Vagina (tissue), 2 donors: Measurements from ENCODE around the gene TTC39C. TPM values are rescaled to one million over a fixed set of nuclear protein-coding genes. Genes with fewer than 3 reads are reported as not detected.

ENCODE experiments used
- DNase-seq, 2 donors: peaks; one replicate each; pipeline ENCODE4 v3.0.0-alpha.2; 2017; ENCODE audit errors: extremely low spot score in 2 of 2
- H3K27ac ChIP-seq: fragments of 200-600 bp; sonication (generic); one replicate; pipeline ENCODE4 v1.5.1; 2019
- H3K27me3 ChIP-seq: fragments of 200-600 bp; sonication (generic); one replicate; pipeline ENCODE4 v1.5.1; 2019
- H3K36me3 ChIP-seq, 2 donors: fragments of 200-600 bp; sonication (generic); one replicate each; pipeline ENCODE4 v1.5.1; 2017 to 2019
- H3K4me1 ChIP-seq: fragments of 200-600 bp; sonication (generic); one replicate; pipeline ENCODE4 v1.5.1; 2019
- H3K4me3 ChIP-seq, 2 donors: fragments of 200-600 bp; sonication (generic); 1 replicate in 1 of 2; 2 replicates in 1 of 2; pipeline ENCODE4 v1.5.1; 2016 to 2019
- H3K9me3 ChIP-seq: fragments of 200-600 bp; sonication (generic); one replicate; pipeline ENCODE4 v1.5.1; 2019
- CTCF ChIP-seq, 3 experiments: fragments of 450-650 bp in 2 of 3; fragments of 200-600 bp in 1 of 3; sonication (generic) in 1 of 3; IDR thresholded peaks; one replicate each; pipeline ENCODE4 v1.5.1; 2017 to 2019; ENCODE audit warnings: antibody characterized with exemption in 3 of 3, mild to moderate bottlenecking in 2 of 3, moderate library complexity in 2 of 3
- POLR2A ChIP-seq, 2 donors: fragments of 450-650 bp; IDR thresholded peaks; one replicate each; pipeline ENCODE4 v1.6.1; 2017; ENCODE audit warnings: antibody characterized with exemption in 2 of 2, mild to moderate bottlenecking in 2 of 2, moderate library complexity in 2 of 2
- POLR2AphosphoS5 ChIP-seq, 2 donors: sonication (generic); formaldehyde crosslinking; IDR thresholded peaks; one replicate each; pipeline ENCODE4 v1.9.0; 2017; ENCODE audit warnings: antibody characterized with exemption in 2 of 2, mild to moderate bottlenecking in 2 of 2, low read depth in 1 of 2; ENCODE audit not compliant: insufficient read depth in 1 of 2
- intact Hi-C: fragments of 100-400 bp; cut with DNase I; formaldehyde crosslinking; loops from one replicate; pipeline ENCODE4 v1.15.1; 2023
- total RNA-seq: library from RNA; depleted of rRNA; stranded (reverse); fragments of >200 nt; gene quantifications from one replicate; pipeline ENCODE4 v1.2.3, GENCODE V29; 2016

TTC39C gene
- total RNA-seq, 1 donor from 2014 or later: 42.5 TPM

DNA sequence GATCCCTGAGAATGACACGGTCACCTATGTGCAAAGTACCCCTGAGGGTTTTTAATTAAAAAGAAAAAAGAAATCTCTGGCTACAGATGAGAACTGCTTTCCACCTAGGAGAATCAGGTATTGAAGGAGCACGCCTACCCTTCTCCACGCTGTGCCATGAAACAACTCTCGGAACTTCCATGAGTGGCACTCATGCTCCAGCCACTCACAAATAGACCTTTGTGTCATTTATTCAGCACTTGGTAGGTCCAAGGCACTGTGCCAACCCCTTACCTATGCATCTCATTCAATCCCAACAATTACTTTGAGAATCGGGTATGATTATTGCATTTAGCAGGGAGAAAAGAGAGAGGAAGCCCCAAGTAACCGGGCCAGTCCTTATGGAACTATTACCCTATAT lies 44.9 kb upstream of the TTC39C start:
- Histone ChIP-seq H3K27ac (no peak overlapping the region), H3K27me3 (no peaks in the 10 kb centered on the region), H3K9me3 (no peaks in the 10 kb centered on the region), H3K4me3 (no peak overlapping the region), H3K4me1 (peaks cover 12% of the 10 kb centered on the region), H3K36me3 (no peaks in the 10 kb centered on the region)
- TF ChIP-seq POLR2AphosphoS5 (IDR thresholded peaks at IDR 0.05; ENCODE audit: insufficient read depth in 1 of 2, low read depth in 1 of 2): no peak
- no peak for TF ChIP-seq POLR2A (IDR thresholded peaks at IDR 0.05)
- TF ChIP-seq CTCF (IDR thresholded peaks at IDR 0.05): no peak
- intact Hi-C loops: no loop called here
- no peak for DNase-seq

DNA sequence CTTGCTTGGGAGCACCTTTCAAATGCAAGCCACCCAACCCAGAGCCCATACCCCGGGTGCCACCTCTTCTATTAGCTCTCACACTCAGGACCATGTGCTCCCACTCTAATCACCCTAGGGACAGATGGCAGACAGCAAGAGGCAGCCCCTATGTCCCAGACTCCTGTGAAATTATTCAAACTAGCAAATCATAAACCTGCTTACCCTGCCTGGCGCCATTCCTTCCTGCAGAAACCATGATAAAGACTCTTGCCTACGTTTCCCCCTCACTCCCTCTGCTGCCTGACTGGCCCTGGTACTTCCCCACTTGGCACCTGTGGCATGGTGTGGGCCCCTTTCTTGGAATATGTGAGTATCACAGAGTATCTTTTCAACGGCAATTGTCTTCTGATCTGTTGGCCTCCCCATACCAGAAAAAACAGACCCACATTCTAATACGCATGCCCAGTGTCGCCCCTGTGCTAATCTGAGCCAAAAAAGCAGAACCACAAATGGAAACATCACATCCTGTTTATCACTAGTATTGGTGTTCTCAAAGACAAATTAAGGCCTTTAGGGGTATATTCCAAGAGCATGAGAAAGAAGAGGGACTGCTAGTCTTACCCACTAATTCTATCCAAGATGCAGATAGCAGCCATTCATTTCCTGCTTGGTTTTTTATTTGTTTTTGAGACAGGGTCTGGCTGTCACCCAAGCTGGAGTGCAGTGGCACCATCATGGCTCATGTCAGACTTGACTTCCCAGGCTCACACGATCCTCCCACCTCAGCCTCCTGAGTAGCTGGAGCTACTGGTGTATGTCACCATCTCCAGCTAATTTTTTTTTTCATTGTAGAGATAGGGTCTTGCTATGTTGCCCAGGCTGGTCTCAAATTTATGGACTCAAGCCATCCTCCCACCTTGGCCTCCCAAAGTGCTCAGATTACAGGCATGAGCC lies 44.1 kb upstream of the TTC39C start:
- Histone ChIP-seq H3K27ac (no peak overlapping the region), H3K4me3 (no peak overlapping the region), H3K9me3 (no peaks in the 10 kb centered on the region), H3K27me3 (no peaks in the 10 kb centered on the region), H3K36me3 (no peaks in the 10 kb centered on the region), H3K4me1 (peaks cover 4% of the 10 kb centered on the region)
- intact Hi-C loops: no loop called here
- DNase-seq: no peak
- no peak for TF ChIP-seq POLR2A (IDR thresholded peaks at IDR 0.05)
- no peak for TF ChIP-seq POLR2AphosphoS5 (IDR thresholded peaks at IDR 0.05; ENCODE audit: insufficient read depth in 1 of 2, low read depth in 1 of 2)
- no peak for TF ChIP-seq CTCF (IDR thresholded peaks at IDR 0.05)

GRCh38 chr18:23971097-23971440 lies 43.5 kb upstream of the TTC39C start:
- no peak overlapping the region for H3K27ac ChIP-seq
- no peaks in the 10 kb centered on the region for H3K36me3 ChIP-seq
- TF ChIP-seq POLR2AphosphoS5 (IDR thresholded peaks at IDR 0.05; ENCODE audit: insufficient read depth in 1 of 2, low read depth in 1 of 2): no peak
- TF ChIP-seq POLR2A (IDR thresholded peaks at IDR 0.05): no peak
- no peak for TF ChIP-seq CTCF (IDR thresholded peaks at IDR 0.05)
- no peak for DNase-seq
- no peaks in the 10 kb centered on the region for H3K9me3 ChIP-seq
- intact Hi-C loops: no loop called here
- no peaks in the 10 kb centered on the region for H3K27me3 ChIP-seq
- no peaks in the 10 kb centered on the region for H3K4me1 ChIP-seq
- H3K4me3 ChIP-seq: no peak overlapping the region

DNA sequence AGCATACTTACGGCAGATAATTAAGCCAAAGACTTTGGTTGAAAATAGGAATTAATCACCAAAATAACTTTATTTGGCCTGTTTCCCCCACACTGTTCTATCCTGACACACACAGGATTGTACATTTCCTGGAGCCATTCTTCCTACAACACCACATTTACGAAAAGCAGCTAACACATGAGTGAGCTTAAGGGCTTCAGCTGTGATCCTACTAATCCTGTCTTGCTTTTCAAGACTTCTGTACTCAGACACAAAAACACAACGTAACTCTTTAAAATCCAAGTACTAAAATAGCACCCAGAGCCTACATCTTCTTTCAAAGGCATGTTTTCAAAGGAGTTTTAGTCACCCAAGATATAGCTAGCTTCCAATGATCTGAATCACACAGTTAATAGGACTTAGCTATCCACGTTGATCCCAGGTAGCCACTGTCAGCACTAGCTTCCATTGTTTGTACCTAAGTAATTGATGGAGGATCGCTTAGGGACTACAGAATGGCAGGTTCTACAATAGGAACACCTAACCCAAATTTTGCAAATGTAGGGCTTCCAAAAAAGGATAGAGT lies 42.8 kb upstream of the TTC39C start:
- no peak for TF ChIP-seq POLR2AphosphoS5 (IDR thresholded peaks at IDR 0.05; ENCODE audit: insufficient read depth in 1 of 2, low read depth in 1 of 2)
- no peak for TF ChIP-seq POLR2A (IDR thresholded peaks at IDR 0.05)
- no peak for TF ChIP-seq CTCF (IDR thresholded peaks at IDR 0.05)
- H3K27ac ChIP-seq: no peak overlapping the region

DNA sequence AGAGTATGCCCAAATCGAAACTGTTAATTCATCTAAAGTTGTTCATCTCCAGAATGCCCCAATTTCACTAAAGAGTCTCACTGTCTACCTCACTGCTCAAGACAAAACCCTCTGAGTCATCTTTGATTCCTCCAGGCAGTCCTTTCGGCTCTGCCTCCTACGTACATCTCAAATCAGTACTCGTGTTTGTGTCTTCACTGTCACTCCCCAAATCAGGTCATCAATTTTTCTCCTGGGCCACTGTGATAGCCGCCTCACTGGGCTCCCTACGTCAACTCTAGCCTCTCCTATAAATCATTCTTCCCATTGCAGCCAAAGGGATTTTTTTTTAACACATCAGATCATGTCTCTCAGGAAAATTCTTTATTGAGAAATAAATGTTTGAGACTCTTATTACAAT lies 42.1 kb upstream of the TTC39C start:
- no peak overlapping the region for H3K27ac ChIP-seq
- intact Hi-C loops: no loop called here
- H3K27me3 ChIP-seq: no peaks in the 10 kb centered on the region
- no peaks in the 10 kb centered on the region for H3K36me3 ChIP-seq
- H3K4me3 ChIP-seq: no peak overlapping the region
- no peaks in the 10 kb centered on the region for H3K4me1 ChIP-seq
- H3K9me3 ChIP-seq: no peaks in the 10 kb centered on the region
- TF ChIP-seq POLR2AphosphoS5 (IDR thresholded peaks at IDR 0.05; ENCODE audit: insufficient read depth in 1 of 2, low read depth in 1 of 2) (no peak), CTCF (IDR thresholded peaks at IDR 0.05) (no peak), POLR2A (IDR thresholded peaks at IDR 0.05) (no peak)
- no peak for DNase-seq

More for the DNA sequence above, 42.8 kb upstream of the TTC39C start:
- intact Hi-C loops: no loop called here
- Histone ChIP-seq H3K9me3 (no peaks in the 10 kb centered on the region), H3K4me3 (no peak overlapping the region), H3K27me3 (no peaks in the 10 kb centered on the region), H3K36me3 (no peaks in the 10 kb centered on the region), H3K4me1 (no peaks in the 10 kb centered on the region)
- DNase-seq: no peak
